ACC112 (cell line): ENCODE data around the gene MEI4.
"Not testable (repeated sequence)": the region's sequence is repeated elsewhere in the genome, so short reads cannot be mapped to it uniquely, and the experiment has no call there.

Source experiments
- H2AFZ ChIP-seq: fragments of 200-600 bp; sonication (generic); one replicate; pipeline ENCODE4 v1.6.0; 2017; ENCODE audit warnings: antibody characterized with exemption, low read length; ENCODE audit not compliant: unreplicated experiment
- H3K27ac ChIP-seq: fragments of 200-600 bp; sonication (generic); 2 replicates; pipeline ENCODE4 v1.5.1; 2014; ENCODE audit warnings: low read depth, mild to moderate bottlenecking, antibody characterized with exemption, low read length, moderate library complexity
- H3K27me3 ChIP-seq: fragments of 200-600 bp; sonication (generic); 2 replicates; pipeline ENCODE4 v1.6.1; 2014; ENCODE audit warnings: mild to moderate bottlenecking, antibody characterized with exemption, low read length, moderate library complexity, mixed read lengths; ENCODE audit not compliant: insufficient read depth
- H3K36me3 ChIP-seq: fragments of 200-600 bp; sonication (generic); 2 replicates; pipeline ENCODE4 v1.6.1; 2016; ENCODE audit warnings: mild to moderate bottlenecking, antibody characterized with exemption, low read length, moderate library complexity, mixed read lengths; ENCODE audit not compliant: insufficient read depth
- H3K4me1 ChIP-seq: fragments of 200-600 bp; sonication (generic); one replicate; pipeline ENCODE4 v1.6.1; 2016; ENCODE audit warnings: low read length, mixed read lengths; ENCODE audit not compliant: insufficient read depth, unreplicated experiment, control insufficient read depth
- H3K4me3 ChIP-seq: fragments of 200-600 bp; sonication (generic); 2 replicates; pipeline ENCODE4 v1.5.1; 2014; ENCODE audit warnings: mild to moderate bottlenecking, low read depth, low read length
- H3K79me2 ChIP-seq: fragments of 200-600 bp; sonication (generic); one replicate; pipeline ENCODE4 v1.6.0; 2016; ENCODE audit warnings: low read length; ENCODE audit not compliant: control insufficient read depth, unreplicated experiment, insufficient read depth

MEI4 gene

GRCh38 chr6:77633993-77634715 is 18.7 kb upstream of the MEI4 start:
- Histone ChIP-seq H3K4me1 (no peaks in the 10 kb centered on the region), H3K79me2 (no peaks in the 10 kb centered on the region), H2AFZ (no peak overlapping the region), H3K27ac (no peak overlapping the region), H3K4me3 (no peak overlapping the region), H3K36me3 (no peaks in the 10 kb centered on the region), H3K27me3 (peaks cover 4% of the 10 kb centered on the region; the same call in 1 of the 2 replicates)

GRCh38 chr6:77638129-77638830 is 14.6 kb upstream of the MEI4 start:
- Histone ChIP-seq H3K27me3 (peaks cover 7% of the 10 kb centered on the region; the same call in 1 of the 2 replicates), H3K27ac (no peak overlapping the region), H3K4me3 (no peak overlapping the region), H2AFZ (no peak overlapping the region), H3K4me1 (no peaks in the 10 kb centered on the region), H3K36me3 (no peaks in the 10 kb centered on the region), H3K79me2 (no peaks in the 10 kb centered on the region)

- H3K27ac ChIP-seq, result no peak overlapping the region
- no peaks in the 10 kb centered on the region for H3K4me1 ChIP-seq
- no peak overlapping the region for H3K4me3 ChIP-seq
- H3K79me2 ChIP-seq, result no peaks in the 10 kb centered on the region
- H2AFZ ChIP-seq, result no peak overlapping the region
- H3K27me3 ChIP-seq, result peaks cover 7% of the 10 kb centered on the region; the same call in 1 of the 2 replicates
- H3K36me3 ChIP-seq, result no peaks in the 10 kb centered on the region
Measured at GRCh38 chr6:77644102-77644705, 8.6 kb upstream of the MEI4 start.

- Histone ChIP-seq H3K36me3 (no peaks in the 10 kb centered on the region), H3K27me3 (peaks cover 8% of the 10 kb centered on the region; the same call in 1 of the 2 replicates), H3K4me1 (no peaks in the 10 kb centered on the region), H3K27ac (no peak overlapping the region), H3K79me2 (no peaks in the 10 kb centered on the region), H2AFZ (no peak overlapping the region), H3K4me3 (no peak overlapping the region)
Measured at GRCh38 chr6:77650098-77650663, 2.7 kb upstream of the MEI4 start.

- Histone ChIP-seq H3K79me2 (no peaks in the 10 kb centered on the region), H3K36me3 (no peaks in the 10 kb centered on the region), H3K4me1 (no peaks in the 10 kb centered on the region), H3K27ac (no peak overlapping the region), H3K27me3 (peaks cover 3% of the 10 kb centered on the region; the same call in 1 of the 2 replicates), H2AFZ (no peak overlapping the region), H3K4me3 (no peak overlapping the region)
Measured at GRCh38 chr6:77653816-77654215, 977 bp downstream of the MEI4 start.

GRCh38 chr6:77655035-77655434 is 2.2 kb downstream of the MEI4 start:
- not testable (repeated sequence) for H3K27me3 ChIP-seq, H2AFZ ChIP-seq

GRCh38 chr6:77656999-77657764 is 4.3 kb downstream of the MEI4 start:
- Histone ChIP-seq H3K27ac (no peak overlapping the region), H2AFZ (no peak overlapping the region), H3K36me3 (no peaks in the 10 kb centered on the region), H3K79me2 (no peaks in the 10 kb centered on the region), H3K4me3 (no peak overlapping the region), H3K27me3 (no peaks in the 10 kb centered on the region), H3K4me1 (no peaks in the 10 kb centered on the region)

More at GRCh38 chr6:77655035-77655434, 2.2 kb downstream of the MEI4 start:
- not testable (repeated sequence) for H3K4me1 ChIP-seq, H3K4me3 ChIP-seq, H3K27ac ChIP-seq, H3K36me3 ChIP-seq, H3K79me2 ChIP-seq

- Histone ChIP-seq H3K27ac (no peak overlapping the region), H3K4me3 (no peak overlapping the region), H3K79me2 (no peaks in the 10 kb centered on the region), H3K4me1 (no peaks in the 10 kb centered on the region), H3K27me3 (no peaks in the 10 kb centered on the region), H3K36me3 (no peaks in the 10 kb centered on the region), H2AFZ (no peak overlapping the region)
Measured at GRCh38 chr6:77666340-77666739, 13.5 kb downstream of the MEI4 start.

GRCh38 chr6:77666846-77667245 is 14.0 kb downstream of the MEI4 start:
- Histone ChIP-seq H3K27me3 (no peaks in the 10 kb centered on the region), H3K79me2 (no peaks in the 10 kb centered on the region), H2AFZ (no peak overlapping the region), H3K36me3 (no peaks in the 10 kb centered on the region), H3K27ac (no peak overlapping the region), H3K4me1 (no peaks in the 10 kb centered on the region), H3K4me3 (no peak overlapping the region)

GRCh38 chr6:77669913-77670312 is 17.1 kb downstream of the MEI4 start:
- no peaks in the 10 kb centered on the region for H3K36me3 ChIP-seq
- no peaks in the 10 kb centered on the region for H3K79me2 ChIP-seq
- H3K27ac ChIP-seq, result no peak overlapping the region
- H3K4me1 ChIP-seq, result no peaks in the 10 kb centered on the region
- H3K4me3 ChIP-seq, result no peak overlapping the region
- H3K27me3 ChIP-seq, result no peaks in the 10 kb centered on the region
- no peak overlapping the region for H2AFZ ChIP-seq
